Bronchial epithelial cell (primary cell): ENCODE data around the gene FBXL7. TPM values are rescaled to one million over a fixed set of nuclear protein-coding genes. Genes with fewer than 3 reads are reported as not detected.

Experiments
- DNase-seq: peaks from one replicate; pipeline ENCODE4 v3.0.0-alpha.2; 2010; ENCODE audit warnings: low read depth
- FAIRE-seq: peaks from 2 replicates; lab custom pipeline; 2011; peaks lifted over from hg19 to GRCh38; lab: Jason Lieb, UNC
- H3K27me3 ChIP-seq: 2 replicates; pipeline ENCODE4 v1.5.1; 2011; ENCODE audit warnings: low read length; ENCODE audit not compliant: control insufficient read depth, insufficient read depth
- H3K36me3 ChIP-seq: 2 replicates; pipeline ENCODE4 v1.5.1; 2011; ENCODE audit warnings: low read length; ENCODE audit not compliant: control insufficient read depth, insufficient read depth
- H3K4me3 ChIP-seq: 2 replicates; pipeline ENCODE4 v1.5.1; 2011; ENCODE audit warnings: mild to moderate bottlenecking, low read depth, low read length, control low read depth
- total RNA-seq: library from RNA; depleted of rRNA; stranded (reverse); fragments of >200 nt; gene quantifications from 2 replicates; pipeline ENCODE4 v1.2.1, GENCODE V29; 2014
- TF ChIP-seq, protein P1 (sequence below): IDR thresholded peaks from 2 replicates; pipeline ENCODE4 v1.5.1; 2011; ENCODE audit warnings: mild to moderate bottlenecking, moderate library complexity, low read length, control low read depth, inconsistent platforms; ENCODE audit not compliant: insufficient read depth, severe bottlenecking

Gene FBXL7
- total RNA-seq, 1 donor from 2014 or later = 0.26 TPM

DNA sequence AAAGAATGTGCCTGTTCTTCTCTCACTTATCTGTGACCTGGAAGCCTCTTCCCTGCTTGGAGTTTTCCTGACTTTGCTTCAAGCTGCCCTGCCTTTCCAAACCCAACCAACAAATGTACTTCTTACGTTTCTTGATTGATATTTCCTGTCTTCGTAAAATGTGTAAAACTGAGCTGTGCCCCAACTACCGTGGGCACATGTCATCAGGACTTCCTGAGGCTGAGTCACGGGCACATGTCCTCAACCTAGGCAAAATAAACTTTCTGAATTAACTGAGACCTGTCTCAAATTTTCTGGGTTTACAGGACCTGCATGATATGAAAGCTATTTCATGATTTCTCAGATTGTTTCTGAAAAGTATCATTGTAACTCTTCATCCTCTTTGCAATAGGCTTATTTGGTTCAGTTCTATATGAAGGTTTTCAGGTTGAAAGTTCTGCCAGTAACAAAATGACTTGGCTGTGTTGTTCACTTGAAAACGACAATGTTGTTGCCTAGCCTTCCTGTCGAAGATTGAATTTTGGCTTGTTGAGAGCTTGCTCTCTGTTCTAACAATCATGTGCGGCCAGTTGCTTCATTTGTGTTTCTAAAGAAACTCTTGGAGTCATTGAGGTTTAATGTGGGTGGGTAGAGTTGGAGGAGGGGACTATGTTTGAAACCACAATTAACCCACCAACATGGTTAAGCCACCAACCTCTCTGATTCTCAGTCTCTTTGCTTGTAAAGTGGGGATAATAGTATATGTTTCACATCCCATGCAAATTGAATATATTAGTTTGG lies 145.6 kb downstream of the FBXL7 start:
- DNase-seq (peak; percentile 56), FAIRE-seq (no peak)
- Histone ChIP-seq H3K27me3 (no peaks in the 10 kb centered on the region), H3K36me3 (no peaks in the 10 kb centered on the region), H3K4me3 (no peak overlapping the region)
- TF ChIP-seq, protein P1, sequence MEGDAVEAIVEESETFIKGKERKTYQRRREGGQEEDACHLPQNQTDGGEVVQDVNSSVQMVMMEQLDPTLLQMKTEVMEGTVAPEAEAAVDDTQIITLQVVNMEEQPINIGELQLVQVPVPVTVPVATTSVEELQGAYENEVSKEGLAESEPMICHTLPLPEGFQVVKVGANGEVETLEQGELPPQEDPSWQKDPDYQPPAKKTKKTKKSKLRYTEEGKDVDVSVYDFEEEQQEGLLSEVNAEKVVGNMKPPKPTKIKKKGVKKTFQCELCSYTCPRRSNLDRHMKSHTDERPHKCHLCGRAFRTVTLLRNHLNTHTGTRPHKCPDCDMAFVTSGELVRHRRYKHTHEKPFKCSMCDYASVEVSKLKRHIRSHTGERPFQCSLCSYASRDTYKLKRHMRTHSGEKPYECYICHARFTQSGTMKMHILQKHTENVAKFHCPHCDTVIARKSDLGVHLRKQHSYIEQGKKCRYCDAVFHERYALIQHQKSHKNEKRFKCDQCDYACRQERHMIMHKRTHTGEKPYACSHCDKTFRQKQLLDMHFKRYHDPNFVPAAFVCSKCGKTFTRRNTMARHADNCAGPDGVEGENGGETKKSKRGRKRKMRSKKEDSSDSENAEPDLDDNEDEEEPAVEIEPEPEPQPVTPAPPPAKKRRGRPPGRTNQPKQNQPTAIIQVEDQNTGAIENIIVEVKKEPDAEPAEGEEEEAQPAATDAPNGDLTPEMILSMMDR = no peak

DNA sequence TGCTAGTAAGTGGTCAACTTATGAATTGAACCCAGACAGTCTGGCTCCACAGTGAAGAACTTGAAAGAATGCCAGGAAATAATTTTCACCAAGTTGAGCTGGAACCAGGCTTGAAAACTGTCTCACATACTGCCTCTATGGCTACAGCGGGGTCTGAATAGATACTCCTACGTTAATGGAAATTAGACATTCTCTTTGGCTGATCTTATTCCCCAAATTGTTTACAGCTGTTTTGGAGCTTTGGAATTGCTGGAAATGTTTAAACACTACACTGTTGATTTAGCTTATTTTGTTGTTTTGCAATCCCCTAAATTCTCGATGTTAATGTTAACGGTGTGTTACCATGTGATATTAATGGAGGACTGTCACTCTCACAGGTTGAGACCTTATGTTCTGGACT lies 146.4 kb downstream of the FBXL7 start:
- no peak for FAIRE-seq
- no peak for DNase-seq
- no peak overlapping the region for H3K4me3 ChIP-seq
- no peaks in the 10 kb centered on the region for H3K36me3 ChIP-seq
- TF ChIP-seq, protein P1 = no peak
- H3K27me3 ChIP-seq = no peaks in the 10 kb centered on the region

DNA sequence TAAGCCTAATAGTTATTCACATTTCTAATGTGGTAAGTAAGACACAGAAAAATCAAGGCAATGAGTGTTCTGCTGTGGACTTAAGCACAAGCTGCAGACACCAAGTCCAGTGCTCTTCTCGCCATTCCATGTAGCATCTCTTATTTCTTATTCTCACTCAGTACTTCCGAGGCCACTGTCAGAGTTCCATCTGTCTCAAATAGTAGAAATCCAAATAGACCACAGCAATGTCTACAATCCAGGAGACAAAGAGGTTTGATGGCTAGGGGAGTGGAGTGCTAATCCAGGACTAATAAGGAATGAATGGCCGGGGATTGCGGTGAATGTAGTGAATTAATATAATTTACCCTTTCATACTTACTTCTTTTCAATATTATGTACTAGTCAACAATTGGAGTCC lies 147.3 kb downstream of the FBXL7 start:
- no peaks in the 10 kb centered on the region for H3K27me3 ChIP-seq
- no peaks in the 10 kb centered on the region for H3K36me3 ChIP-seq
- TF ChIP-seq, protein P1 = no peak
- no peak overlapping the region for H3K4me3 ChIP-seq
- no peak for DNase-seq
- FAIRE-seq = no peak

DNA sequence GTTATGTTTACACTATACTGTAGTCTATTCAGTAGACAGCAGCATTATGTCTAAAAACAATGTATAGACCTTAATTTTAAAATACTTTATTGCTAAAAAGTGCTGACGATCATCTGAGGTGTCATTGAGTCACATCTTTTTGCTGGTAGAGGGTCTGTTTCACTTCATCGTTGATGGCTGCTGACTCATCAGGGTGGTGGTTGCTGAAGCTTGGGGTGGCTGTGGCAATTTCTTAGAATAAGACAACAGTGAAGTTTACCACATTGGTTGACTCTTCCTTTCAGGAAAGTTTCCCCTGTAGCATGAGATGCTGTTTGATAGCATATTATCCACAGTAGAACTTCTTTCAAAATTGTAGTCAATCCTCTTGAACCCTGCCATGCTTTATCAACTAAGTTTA lies 150.3 kb downstream of the FBXL7 start:
- Histone ChIP-seq H3K27me3 (no peaks in the 10 kb centered on the region), H3K4me3 (no peak overlapping the region), H3K36me3 (no peaks in the 10 kb centered on the region)
- DNase-seq = no peak
- FAIRE-seq = no peak
- TF ChIP-seq, protein P1 = no peak

DNA sequence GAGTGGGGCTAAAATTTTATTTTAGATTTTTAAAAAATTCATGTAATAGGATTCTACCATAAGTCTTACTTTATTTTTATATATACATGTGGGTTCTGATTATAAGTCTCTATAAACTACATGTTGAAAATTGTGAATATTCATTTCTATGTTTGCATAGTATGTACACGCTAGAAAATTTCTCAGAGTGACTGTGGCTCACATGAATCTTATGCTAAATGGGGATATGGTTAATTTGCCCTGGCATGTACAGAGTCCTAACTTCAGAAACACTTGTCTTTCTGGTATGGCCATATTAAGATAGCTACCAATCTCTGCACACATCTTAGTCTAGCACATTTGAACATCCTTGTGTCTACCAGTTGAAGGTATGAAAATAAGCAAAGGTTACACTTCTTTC lies 154.8 kb downstream of the FBXL7 start:
- Histone ChIP-seq H3K4me3 (no peak overlapping the region), H3K27me3 (no peaks in the 10 kb centered on the region), H3K36me3 (no peaks in the 10 kb centered on the region)
- TF ChIP-seq, protein P1 = no peak
- no peak for FAIRE-seq
- no peak for DNase-seq

DNA sequence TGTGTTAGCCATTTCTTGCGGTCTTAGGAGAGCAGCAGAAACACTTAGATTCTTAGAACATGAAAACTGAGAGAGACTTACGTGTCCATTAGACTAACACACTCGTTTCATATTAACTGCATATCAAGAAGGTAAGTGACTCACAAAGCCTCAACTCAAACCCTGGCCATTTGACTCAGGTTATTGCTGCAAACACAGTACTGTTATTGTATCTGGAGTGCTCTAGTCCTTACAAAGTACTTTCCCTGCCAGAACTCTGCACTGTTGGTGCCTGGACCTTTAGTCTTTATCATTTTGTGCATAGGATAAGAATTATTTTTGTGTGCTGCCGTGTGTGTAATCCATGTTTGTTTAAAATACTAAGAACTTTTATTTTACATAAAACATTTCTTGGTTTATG lies 155.7 kb downstream of the FBXL7 start:
- TF ChIP-seq, protein P1 = no peak
- H3K36me3 ChIP-seq = no peaks in the 10 kb centered on the region
- H3K27me3 ChIP-seq = no peaks in the 10 kb centered on the region
- no peak for DNase-seq
- no peak for FAIRE-seq
- H3K4me3 ChIP-seq = no peak overlapping the region
